Duodenal mucosa (tissue), 2 donors: ENCODE data around the gene CNTN5.
"Not testable (repeated sequence)": the region's sequence is repeated elsewhere in the genome, so short reads cannot be mapped to it uniquely, and the experiment has no call there.

Experiments
- H3K27ac ChIP-seq: one replicate; pipeline ENCODE4 v1.7.0; 2013; ENCODE audit warnings: low read depth, low read length
- H3K27me3 ChIP-seq, 2 donors: one replicate each; pipeline ENCODE4 v1.7.0; 2013; ENCODE audit warnings: low read length in 2 of 2, control low read depth in 1 of 2; ENCODE audit not compliant: insufficient read depth in 2 of 2, control insufficient read depth in 1 of 2
- H3K36me3 ChIP-seq, 2 donors: one replicate each; pipeline ENCODE4 v1.7.0; 2013; ENCODE audit warnings: low read length in 2 of 2, control low read depth in 1 of 2; ENCODE audit not compliant: insufficient read depth in 2 of 2, control insufficient read depth in 1 of 2
- H3K4me1 ChIP-seq, 2 donors: one replicate each; pipeline ENCODE4 v1.7.0; 2013; ENCODE audit warnings: low read length in 2 of 2, control low read depth in 1 of 2; ENCODE audit not compliant: insufficient read depth in 2 of 2, control insufficient read depth in 1 of 2
- H3K4me3 ChIP-seq, 2 donors: one replicate each; pipeline ENCODE4 v1.7.0; 2013; ENCODE audit warnings: low read length in 2 of 2, low read depth in 1 of 2
- H3K9ac ChIP-seq, 2 donors: one replicate each; pipeline ENCODE4 v1.7.0; 2013; ENCODE audit warnings: low read length in 2 of 2, low read depth in 1 of 2
- H3K9me3 ChIP-seq, 2 donors: one replicate each; pipeline ENCODE4 v1.7.0; 2013; ENCODE audit warnings: low read length in 2 of 2, control low read depth in 1 of 2; ENCODE audit not compliant: control insufficient read depth in 1 of 2

CNTN5 gene

DNA sequence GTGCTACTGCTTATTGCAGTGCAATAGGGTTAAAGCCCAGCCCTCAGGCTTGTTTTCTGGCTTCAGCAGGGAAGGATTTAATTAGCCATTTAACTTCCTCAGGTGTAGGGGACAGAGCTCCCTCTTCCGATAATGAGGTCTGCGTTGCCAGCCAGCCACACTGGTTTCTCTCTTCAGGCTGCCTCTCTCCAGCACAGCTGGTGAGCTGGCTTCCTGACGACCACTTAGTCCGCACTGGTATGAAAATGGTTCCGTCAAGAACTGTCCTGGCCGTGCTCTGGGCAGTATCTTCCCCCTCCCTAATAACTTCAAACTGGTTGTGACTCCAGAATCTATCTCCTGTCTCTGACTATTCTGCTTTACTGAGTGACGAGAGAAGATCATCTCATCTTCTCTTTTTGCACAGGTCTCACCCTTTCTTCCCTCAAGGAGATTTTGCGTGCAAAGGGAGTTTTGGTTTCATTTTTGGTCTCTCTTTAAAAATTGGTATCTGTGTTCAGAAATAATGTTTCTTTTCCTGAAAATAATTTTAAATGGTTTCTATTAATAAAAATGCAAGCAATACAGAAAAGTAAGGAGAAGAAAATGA is 49.2 kb downstream of the CNTN5 start:
- Histone ChIP-seq H3K36me3 (no peaks in the 10 kb centered on the region), H3K4me3 (peak overlapping the region; percentile 65 to 74), H3K9me3 (no peaks in the 10 kb centered on the region), H3K27me3 (no peaks in the 10 kb centered on the region), H3K27ac (no peak overlapping the region), H3K4me1 (no peaks in the 10 kb centered on the region), H3K9ac (no peak overlapping the region)

DNA sequence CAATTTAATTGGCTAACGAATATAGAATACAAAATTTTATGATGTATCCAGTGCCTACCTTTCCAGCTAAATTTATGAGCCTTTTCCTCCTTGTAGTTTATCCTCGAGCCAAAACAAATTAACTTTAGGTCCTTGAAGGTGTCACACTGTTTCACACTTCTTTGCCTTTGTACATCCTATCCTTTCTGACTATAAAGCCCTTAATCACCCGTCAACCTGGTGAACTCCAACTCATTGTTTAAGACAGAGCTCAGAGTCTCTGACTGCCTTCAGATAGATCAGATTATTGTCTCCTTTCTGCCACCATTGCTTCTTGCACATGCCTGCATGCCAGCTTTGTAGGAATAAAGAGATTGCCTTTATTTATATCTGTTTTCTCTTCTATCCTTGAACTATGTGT is 58.8 kb downstream of the CNTN5 start:
- Histone ChIP-seq H3K27me3 (no peaks in the 10 kb centered on the region), H3K9me3 (no peaks in the 10 kb centered on the region), H3K9ac (no peak overlapping the region), H3K4me1 (no peaks in the 10 kb centered on the region), H3K27ac (no peak overlapping the region), H3K36me3 (no peaks in the 10 kb centered on the region), H3K4me3 (no peak overlapping the region)

DNA sequence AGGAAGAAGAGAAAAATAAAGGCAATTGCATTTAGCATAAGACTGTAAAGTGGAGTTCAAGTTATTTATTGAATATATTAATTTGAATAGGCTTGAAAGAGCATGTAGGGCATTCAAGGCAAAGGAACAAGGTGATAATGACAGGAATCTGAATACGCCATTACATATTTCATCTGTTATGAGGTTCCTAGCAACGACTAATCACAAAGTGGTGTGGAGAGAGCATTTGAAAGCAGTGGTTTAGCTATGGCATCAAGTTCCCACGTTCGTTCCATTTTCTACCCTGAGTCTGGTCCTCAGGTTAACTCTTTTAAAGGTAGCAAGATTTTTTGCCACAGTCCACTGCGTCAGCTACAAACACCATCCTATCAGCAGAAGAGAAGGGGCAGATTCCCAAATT is 59.4 kb downstream of the CNTN5 start:
- H3K9ac ChIP-seq: no peak overlapping the region
- H3K9me3 ChIP-seq: no peaks in the 10 kb centered on the region
- H3K36me3 ChIP-seq: no peaks in the 10 kb centered on the region
- H3K27ac ChIP-seq: no peak overlapping the region
- no peaks in the 10 kb centered on the region for H3K4me1 ChIP-seq
- no peaks in the 10 kb centered on the region for H3K27me3 ChIP-seq
- no peak overlapping the region for H3K4me3 ChIP-seq

DNA sequence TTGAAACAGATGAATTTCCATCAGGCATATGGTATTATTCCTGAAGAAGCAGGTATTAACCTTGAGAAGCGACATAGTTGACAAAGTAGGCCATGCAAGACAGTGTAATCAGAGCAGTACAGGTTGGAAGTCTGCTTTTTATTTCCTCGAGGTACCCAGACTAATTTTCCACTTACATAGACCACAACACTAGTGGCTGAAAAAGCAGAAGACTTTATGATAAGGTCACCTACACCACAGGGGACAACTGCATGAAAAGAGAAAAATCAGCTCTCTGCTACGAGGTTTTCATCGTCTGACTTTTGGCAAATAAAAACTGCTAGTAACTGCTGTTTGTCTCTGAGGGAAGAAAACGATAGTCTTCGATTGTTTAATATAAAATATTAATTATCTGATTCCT is 77.5 kb downstream of the CNTN5 start:
- H3K27ac ChIP-seq: no peak overlapping the region
- peaks cover 4 to 14% of the 10 kb centered on the region in 2 donors for H3K9me3 ChIP-seq
- no peaks in the 10 kb centered on the region for H3K36me3 ChIP-seq
- H3K27me3 ChIP-seq: no peaks in the 10 kb centered on the region
- H3K4me3 ChIP-seq: no peak overlapping the region
- H3K9ac ChIP-seq: no peak overlapping the region
- no peaks in the 10 kb centered on the region for H3K4me1 ChIP-seq

DNA sequence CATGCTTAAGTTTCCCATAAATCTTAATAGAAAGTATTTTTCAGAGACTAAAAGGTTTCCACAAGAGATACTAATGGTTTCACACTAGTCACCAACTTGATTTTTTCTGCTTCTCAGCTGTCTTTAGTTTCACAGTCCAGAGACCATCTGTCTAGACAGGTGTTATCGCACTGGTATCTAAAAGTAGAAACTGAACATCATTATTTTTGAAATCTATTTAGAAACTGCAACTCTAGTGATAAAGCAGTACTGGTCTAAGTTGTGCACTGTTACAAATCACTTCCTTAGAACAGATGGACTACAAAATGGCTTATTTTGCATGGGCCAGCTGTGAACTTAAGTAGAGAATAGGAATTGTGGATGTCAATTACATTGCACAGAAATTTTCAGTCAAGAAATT is 78.0 kb downstream of the CNTN5 start:
- H3K9me3 ChIP-seq: peaks cover 4 to 14% of the 10 kb centered on the region in 2 donors
- no peak overlapping the region for H3K9ac ChIP-seq
- H3K4me1 ChIP-seq: no peaks in the 10 kb centered on the region
- H3K27me3 ChIP-seq: no peaks in the 10 kb centered on the region
- H3K4me3 ChIP-seq: no peak overlapping the region
- no peaks in the 10 kb centered on the region for H3K36me3 ChIP-seq
- H3K27ac ChIP-seq: no peak overlapping the region

DNA sequence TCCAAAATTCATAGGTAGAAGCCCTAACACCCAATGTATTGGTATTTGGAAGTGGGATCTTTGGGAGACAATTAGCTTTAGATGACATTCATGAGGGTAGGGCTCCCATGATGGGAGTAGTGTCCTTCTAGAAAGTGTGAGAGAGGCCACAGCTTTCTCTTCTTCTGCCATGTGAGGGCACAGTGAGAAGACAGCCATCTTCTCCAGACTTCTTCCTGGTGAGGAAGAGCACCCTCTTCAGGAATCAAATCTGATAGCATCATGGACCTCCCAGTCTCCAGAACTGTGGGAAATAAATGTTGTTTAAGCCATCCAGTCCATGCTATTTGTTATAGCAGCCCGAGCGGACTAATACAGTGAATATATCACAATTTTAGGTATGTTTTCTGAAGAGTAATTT is 96.9 kb downstream of the CNTN5 start:
- Histone ChIP-seq H3K4me3 (no peak overlapping the region), H3K9ac (no peak overlapping the region), H3K27me3 (no peaks in the 10 kb centered on the region), H3K27ac (no peak overlapping the region), H3K4me1 (no peaks in the 10 kb centered on the region), H3K9me3 (peaks cover 2 to 11% of the 10 kb centered on the region in 2 donors), H3K36me3 (no peaks in the 10 kb centered on the region)

DNA sequence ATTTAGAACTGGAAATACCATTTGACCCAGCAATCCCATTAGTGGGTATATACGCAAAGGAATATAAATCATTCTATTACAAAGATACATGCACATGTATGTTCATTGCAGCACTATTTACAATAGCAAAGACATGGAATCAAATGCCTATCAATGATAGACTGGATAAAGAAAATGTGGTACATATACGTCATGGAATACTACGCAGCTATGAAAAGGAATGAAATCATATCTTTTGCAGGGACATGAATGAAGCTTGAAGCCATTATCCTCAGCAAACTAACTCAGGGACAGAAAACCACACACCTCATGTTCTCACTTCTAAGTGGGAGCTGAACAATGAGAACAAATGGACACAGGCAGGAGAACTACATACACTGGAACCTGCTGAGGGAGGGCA is 113.1 kb downstream of the CNTN5 start:
- not testable (repeated sequence) for H3K9ac ChIP-seq, H3K9me3 ChIP-seq

DNA sequence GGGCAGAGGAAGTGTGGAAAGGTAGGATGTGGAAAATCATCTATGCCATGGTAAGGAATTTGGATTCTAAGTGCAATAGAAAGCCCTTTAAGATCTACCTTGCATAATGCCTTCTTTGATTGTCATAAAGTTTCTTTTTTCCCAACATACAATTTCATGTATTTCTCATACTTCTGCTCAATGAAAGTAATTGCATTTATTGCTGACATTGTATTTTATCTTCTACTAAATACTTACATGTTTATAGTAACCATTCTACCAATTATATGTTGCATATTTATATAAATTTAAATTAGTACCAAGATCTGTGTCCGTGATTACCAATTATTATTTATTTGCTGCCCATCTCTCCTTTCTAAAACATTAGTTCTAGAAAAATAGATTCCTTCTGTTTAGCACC is 114.8 kb downstream of the CNTN5 start:
- H3K4me3 ChIP-seq: no peak overlapping the region
- H3K27me3 ChIP-seq: no peaks in the 10 kb centered on the region
- H3K27ac ChIP-seq: no peak overlapping the region
- no peak overlapping the region for H3K9ac ChIP-seq
- no peaks in the 10 kb centered on the region for H3K4me1 ChIP-seq
- no peaks in the 10 kb centered on the region for H3K36me3 ChIP-seq
- peaks cover 3 to 4% of the 10 kb centered on the region in 2 donors for H3K9me3 ChIP-seq

More for the DNA sequence above, 113.1 kb downstream of the CNTN5 start:
- not testable (repeated sequence) for H3K4me1 ChIP-seq, H3K27me3 ChIP-seq, H3K36me3 ChIP-seq, H3K4me3 ChIP-seq, H3K27ac ChIP-seq

DNA sequence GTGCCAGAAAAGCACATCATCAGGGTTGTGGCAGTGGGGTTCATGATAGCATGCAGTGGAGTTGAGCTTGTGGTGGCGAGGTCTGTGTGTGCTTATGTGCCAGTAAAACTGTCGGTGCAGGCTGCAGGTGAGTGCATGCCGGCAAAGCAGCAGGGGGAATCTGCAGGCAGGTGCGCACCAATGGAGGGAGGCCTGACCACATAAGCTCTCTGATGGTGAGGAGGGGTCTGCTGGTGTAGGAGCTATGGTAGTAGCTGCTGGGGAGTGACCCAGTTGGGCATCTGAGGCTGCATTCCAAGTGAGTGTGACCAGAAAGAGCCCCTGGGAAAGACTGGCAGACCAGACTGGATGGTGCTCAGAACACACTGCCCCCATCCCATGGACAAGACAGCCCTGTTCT is 121.5 kb downstream of the CNTN5 start:
- no peak overlapping the region for H3K4me3 ChIP-seq
- H3K27ac ChIP-seq: no peak overlapping the region
- peaks cover 0 to 5% of the 10 kb centered on the region in 2 donors for H3K9me3 ChIP-seq
- H3K4me1 ChIP-seq: no peaks in the 10 kb centered on the region
- no peaks in the 10 kb centered on the region for H3K27me3 ChIP-seq
- H3K36me3 ChIP-seq: no peaks in the 10 kb centered on the region
- H3K9ac ChIP-seq: no peak overlapping the region

DNA sequence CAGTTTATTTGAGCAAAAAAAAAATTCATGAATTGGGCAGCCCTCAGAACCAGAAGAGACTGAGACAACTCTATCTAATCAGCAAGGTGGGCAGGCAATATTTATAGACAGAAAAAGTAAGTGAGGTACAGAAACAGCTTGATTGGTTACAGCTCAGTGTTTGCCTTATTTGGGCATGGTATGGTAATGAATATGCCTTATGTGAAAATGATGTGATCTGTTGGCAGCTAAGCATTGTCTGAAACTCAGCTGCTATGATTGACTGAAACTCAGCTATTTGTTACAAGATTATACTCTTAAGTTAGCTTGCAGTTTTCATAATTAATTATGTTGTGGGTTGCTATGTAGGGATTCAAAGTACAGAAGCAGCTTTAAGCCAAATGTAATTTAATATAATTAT is 127.6 kb downstream of the CNTN5 start:
- Histone ChIP-seq H3K27ac (no peak overlapping the region), H3K9me3 (no peaks in the 10 kb centered on the region)

DNA sequence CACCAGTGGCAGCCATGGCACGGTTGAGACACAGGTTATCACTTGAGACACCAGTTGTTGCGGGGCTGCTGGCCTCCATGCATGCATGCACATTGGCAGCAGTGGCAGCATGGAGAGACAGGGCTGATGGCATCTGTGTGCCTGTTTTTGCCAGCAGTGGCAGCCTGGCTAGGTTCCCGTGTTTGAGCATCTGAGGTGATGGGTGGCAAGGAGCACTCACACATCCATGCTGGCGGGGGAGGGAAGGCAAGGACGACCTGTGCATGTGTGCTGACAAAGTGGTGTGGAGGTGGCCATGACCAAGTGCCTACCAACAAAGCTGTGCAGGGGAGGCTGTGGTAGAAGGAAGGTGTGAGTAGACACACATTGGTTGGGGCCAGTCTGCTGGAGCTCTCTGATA is 133.5 kb downstream of the CNTN5 start:
- Histone ChIP-seq H3K9ac (no peak overlapping the region), H3K4me1 (no peaks in the 10 kb centered on the region), H3K27me3 (no peaks in the 10 kb centered on the region), H3K9me3 (peaks cover 0 to 8% of the 10 kb centered on the region in 2 donors), H3K27ac (no peak overlapping the region), H3K36me3 (no peaks in the 10 kb centered on the region), H3K4me3 (no peak overlapping the region)

More for the DNA sequence above, 127.6 kb downstream of the CNTN5 start:
- Histone ChIP-seq H3K4me3 (no peak overlapping the region), H3K27me3 (no peaks in the 10 kb centered on the region), H3K9ac (no peak overlapping the region), H3K36me3 (no peaks in the 10 kb centered on the region), H3K4me1 (no peaks in the 10 kb centered on the region)
